NCI-H1436 treated with DMSO at 0.1 percent for 48 hours (cell line): ENCODE results near the gene SLC38A11.
"Not testable (repeated sequence)": the region's sequence is repeated elsewhere in the genome, so short reads cannot be mapped to it uniquely, and the experiment has no call there.

Experiments
- DNase-seq: peaks from one replicate; lab custom pipeline; 2025; lab: John Stamatoyannopoulos, UW

The SLC38A11 gene

DNA sequence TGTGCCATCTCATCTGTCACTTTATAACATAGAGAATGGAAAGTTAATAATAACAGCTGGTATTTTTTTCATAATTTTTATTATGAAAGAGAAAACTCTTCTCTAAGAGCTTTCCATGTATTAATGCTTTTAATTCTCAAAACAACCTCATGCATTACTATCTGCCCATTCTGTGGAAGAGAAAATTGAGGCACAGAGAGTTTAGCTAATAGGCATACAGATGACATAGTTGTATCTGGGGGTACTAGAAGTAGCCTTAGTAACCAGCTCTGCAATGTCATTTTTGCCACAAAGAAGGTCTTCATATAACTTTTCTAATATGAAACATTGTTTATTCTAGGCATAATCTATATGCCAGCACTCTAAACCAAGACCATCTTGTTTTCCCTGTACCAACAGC is 77.4 kb downstream of the SLC38A11 start:
- no peak for DNase-seq

DNA sequence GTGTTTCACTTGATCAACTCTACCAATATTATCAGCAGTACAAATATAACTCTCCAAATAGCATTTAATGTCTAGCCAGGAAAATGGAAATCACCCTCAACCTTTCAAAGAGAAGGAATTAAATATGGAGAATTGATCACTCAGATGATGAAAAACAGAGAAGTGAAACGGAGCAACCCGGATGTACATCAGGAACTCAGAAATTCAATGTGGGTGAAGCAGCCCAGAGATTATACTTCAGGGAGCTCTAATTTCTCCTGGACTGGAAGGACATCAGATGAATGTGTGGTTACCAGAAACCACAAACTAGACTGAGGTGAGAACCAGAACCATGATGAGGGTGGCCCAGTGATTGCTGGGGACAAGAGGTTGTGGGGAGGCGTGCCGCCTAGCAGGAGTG is 78.2 kb downstream of the SLC38A11 start:
- DNase-seq, result no peak

DNA sequence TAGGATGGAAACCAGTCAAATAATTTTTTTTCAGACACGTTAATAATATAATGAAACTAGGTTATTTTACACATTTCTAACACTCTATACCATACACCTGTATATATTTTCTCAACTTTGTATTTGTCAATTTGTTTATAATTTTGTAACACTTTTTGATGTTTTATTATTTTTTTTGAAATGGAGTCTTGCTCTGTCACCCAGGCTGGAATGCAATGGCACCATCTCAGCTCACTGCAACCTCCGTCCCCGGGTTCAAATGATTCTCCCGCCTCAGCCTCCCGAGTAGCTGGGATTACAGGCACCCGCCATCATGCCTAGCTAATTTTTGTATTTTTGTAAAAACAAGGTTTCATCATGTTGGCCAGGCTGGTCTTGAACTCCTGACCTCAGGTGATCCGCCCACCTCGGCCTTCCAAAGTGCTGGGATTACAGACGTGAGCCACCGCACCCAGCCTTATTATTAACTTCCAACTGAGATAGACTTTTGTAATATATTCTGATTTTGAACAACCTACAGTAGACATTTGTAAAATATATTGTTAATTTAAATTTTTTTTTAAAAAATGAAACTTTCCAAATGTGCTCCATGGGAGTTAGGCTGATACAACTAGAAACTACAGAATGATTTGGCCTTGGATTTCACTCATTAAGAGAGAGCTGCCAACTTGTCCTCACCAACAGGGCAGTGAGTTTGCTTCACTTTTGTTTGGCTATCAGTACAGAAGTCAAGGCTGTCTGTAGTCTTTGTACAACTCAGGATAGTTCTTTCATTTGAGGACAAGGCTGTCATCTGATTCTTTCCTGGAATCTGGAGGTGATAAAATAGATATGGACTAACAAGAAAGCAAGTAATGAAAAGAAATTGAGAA is 79.8 kb downstream of the SLC38A11 start:
- no peak for DNase-seq

DNA sequence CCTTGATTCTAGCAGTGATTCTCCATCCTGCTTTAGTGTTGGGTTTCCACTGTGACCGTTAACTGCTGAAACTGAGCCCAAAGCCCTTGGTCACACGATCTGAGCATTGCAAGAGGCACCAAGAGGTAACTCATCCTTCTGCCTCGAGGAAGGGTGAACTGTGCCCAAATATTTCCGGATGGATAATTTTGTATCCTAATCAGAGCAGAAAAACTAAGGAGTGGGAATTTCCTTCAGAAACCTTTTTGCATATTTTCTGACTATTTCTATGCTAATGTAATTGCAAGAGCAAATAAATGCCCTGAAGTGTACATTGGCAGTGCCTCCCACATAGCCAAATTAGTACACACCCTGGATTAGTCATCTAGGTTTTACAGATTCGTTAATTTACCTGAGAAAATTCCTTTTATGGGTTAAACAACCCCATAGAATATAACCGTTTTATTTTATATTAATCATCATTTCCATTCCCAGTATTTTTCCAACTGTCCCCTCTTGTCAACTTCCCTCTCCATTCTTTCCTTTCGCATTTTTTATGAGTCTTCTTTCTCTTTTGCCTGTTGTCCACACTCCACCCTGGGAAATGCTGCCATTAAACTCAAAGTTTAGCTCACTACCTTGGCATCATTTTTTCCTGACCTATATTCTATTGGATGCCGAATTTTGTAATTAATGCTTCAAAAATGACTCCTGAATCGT is 82.0 kb downstream of the SLC38A11 start:
- no peak for DNase-seq

DNA sequence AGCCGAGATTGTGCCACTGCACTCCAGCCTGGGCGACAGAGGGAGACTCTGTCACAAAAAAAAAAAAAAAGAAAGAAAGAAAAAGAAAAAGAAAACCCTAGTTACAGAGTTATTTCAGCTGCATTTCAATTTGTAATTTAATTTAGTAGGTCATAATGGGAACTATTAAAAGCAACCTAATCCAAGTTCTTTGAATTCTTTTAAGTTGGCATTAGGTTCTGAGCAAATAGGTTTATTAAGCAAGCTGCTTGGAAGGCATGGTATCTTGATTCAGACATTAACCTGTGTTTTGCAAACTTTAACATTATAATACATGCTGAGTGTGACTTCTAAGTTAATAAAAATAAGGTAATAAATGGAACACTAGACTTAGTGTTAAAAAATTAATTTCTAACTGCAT is 83.9 kb downstream of the SLC38A11 start:
- no peak for DNase-seq

DNA sequence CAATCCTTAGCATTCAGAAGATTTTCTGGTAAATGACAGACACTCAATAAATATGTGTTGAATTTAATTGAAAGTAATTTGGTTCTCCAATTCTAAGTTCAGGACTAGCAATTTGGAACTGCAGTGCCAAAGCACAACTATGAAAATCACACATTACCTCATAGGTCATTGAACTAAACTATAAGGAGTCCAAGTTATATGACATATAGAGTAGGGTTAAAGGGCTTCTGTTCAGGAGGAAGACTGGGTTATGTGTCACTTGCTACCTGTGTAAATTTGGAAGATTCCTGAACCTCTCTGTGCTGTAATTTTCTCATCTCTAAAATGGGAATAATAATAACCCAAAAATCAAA is 85.9 kb downstream of the SLC38A11 start:
- no peak for DNase-seq

DNA sequence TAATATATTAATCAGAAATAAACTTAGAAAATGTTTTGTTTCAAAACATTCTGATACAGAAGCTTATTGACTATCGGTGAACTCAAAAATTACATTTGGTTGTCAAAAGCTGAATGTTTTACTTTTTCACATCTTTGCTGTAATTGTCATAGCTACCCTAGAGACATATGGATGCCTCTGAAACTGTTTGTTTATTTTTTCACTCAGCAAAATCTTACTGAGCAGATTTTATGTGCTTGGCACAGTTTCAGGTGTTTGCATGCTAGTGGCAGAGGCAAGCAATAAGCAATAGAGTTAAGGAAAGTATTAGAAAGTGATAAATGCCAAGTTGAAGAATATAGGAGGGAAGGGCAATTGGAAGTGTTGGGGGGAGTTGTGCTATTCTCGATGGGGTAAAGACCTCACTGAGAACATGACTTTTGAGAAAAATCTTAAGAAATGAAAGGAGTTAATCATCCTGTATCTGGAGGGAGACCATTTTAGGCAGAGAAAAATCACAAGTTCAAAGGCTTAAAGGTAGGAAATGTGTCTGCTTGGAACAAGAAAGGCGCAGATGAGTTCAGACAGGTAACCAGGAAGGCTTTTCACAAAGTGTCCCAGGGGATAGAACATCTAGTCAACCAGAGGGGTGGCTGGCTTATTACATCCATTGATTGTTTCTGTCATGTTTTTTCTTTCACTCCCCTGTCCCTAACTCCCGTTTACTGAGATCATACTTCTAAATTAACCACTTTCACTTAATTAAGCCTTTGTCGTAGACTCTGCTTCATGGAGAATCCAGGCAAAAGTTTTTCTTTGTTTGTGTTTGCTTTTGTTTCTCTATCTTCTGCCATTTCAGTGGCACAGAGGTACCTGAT is 86.5 kb downstream of the SLC38A11 start:
- DNase-seq, result no peak

DNA sequence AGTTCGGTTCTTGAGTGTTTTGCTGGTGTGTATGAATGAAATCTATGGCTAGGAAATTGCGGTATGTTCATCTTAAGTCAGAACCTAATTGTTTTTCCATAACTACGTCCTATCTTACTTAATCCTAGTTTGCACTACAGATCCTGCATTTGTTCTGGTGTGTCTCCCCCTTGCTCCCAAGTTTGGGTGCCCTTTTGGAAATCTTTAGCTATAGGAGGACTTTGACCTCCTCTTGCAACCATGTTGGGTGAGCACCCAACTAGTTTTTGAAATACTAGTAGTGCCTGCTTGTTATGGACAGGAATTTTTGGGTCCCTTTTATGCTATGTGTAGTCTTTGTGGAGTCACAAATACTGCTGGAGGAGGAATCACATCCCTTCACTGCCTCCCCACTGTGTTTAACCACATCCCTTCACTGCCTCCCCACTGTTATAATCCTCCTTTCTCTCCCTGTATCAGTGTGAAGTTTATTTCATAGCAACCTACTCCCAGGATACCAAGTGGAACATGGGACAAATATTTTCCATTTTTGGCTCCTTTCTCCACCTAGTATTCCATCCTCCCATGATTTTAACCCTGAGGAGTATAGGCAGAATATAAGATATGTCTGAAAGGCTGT is 87.4 kb downstream of the SLC38A11 start:
- no peak for DNase-seq

DNA sequence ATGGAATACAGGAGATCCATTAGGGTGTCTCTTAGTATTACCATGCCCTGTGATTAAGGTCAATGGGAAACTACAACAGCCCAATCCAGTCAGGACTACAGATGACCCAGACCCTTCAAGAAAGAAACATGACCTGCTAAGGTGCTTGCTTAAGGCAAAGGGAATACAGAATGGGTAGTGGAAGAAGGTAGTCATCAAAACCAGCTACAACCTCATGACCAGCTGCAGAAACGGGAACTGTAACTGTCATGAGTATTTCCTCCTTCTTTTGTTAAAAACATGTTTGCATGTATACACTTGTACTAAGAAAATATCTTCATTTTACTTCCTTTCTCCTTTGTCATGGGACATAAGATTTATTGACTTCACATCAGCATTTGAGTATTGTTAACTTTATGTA is 88.9 kb downstream of the SLC38A11 start:
- DNase-seq, result not testable (repeated sequence)

DNA sequence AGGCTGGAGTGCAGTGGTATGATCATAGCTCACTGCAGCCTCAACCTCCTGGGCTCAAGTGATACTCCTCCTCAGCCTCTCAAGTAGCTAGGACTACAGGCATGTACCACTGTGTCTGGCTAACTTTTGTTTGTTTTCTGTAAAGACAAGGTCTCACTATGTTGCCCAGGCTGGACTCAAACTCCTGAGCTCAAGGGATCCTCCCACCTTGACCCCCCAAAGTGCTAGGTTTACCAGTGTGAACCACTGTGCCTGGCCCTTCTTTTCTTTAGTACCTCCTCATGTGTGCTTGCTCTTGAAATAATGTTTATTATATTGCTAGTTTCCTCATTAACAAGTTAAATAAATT is 94.7 kb downstream of the SLC38A11 start:
- no peak for DNase-seq

DNA sequence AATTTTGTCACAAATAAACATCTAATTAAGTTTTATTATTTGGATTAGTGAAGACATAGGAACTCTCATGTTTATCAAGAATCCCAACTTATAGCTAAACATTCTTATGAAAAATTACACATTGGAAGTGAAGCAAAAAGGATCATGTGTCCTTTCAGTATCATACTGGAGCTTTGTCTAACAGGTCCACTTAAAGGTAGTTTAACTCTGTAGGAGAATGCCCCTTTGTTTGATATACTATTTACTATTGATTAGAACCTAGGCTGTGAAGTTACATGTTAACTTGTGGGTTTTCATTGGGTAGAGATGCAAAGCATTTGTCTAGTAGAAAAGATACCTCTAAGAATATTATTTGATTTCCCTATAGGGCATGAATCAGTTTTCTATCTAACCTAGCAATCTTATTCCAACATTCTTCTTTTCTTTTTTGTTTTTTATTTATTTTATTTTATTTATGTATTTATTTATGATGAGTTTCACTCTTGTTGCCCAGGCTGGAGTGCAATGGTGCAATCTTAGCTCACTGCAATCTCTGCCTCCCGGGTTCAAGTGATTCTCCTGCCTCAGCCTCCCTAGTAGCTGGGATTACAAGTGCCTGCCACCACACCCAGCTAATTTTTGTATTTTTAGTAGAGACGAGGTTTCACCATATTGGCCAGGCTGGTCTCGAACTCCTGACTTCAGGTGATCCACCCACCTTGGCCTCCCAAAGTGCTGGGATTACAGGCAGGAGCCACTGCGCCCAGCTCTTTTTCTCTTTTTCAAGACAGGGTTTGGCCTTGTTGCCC is 95.2 kb downstream of the SLC38A11 start:
- not testable (repeated sequence) for DNase-seq

DNA sequence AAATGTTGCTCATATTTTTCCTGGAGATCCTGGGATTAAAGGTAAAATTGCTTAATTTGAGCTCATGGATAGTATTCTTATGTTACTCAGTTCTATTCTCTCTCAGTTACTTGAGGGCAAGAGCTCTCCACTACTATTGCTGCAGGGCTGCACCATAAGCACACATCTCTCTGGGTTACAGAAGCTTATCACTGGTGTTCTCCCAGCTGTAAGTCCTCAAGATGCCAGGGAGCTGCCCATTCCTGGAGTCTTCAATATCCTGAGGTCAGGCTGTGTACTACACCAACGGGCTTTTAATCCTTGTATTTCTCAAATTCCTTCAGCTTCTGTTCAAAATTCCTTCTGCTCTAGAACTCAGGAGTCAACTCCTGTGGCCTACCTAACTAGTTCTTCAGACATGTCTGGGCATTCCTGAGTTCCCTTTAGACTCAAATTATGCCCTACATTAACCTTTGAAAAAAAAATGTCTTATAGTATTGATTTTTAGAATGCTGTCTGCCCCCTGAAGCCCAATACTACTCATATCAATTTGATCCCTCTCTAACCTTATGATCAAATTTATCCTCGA is 96.0 kb downstream of the SLC38A11 start:
- no peak for DNase-seq

DNA sequence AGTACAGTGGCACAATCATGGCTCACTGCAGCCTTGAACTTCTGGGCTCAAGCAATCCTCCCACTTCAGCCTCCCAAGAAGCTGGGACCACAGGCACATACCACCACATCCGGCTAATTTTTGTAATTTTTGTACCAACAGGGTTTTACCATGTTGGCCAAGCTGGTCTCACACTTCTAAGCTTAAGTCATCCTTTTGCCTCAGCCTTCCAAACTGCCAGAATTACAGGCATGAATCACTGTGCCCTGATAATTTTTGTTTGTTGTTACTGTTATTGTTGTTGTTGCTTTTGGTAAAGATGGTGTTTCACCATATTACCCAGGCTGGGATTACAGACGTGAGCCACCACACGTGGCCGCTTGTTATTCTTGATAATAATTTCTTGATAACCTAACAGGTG is 103.2 kb downstream of the SLC38A11 start:
- no peak for DNase-seq

DNA sequence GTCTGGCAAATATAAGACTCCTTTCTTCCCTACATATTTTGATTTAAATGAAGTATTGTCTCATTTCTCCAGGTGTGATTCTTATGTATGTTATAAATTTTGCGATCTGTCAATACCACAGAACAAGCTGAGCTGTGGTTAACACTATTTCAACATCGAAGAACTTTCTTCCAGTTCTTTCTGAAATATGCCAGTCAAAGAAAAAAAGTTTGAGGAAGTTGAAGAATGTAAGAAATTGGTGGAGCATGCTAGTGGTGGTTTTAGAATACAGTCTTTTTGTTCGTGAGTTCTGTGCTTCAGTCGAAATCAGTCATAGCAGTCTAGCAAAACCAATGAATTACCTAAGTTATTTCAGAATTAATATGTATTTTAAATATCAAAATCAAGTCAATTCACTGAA is 105.1 kb downstream of the SLC38A11 start:
- DNase-seq, result no peak

DNA sequence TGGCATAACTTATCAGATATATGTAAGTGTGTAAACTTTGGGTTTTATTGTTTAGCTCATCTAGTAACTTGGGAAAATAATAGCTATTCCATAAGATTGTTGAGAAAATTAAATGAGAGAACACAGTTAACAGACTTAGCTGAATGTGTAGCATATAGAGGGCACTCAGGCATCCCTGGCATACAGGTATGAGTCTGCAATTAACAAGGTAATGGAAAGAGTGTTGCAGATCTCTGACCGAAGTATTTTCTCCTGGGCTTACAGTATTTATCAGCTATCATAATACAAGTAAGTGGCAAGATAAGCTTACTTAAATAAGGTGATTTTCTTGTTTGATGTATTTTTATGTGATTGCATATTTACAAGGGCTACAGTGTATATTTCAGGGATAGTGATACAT is 105.8 kb downstream of the SLC38A11 start:
- DNase-seq, result no peak

DNA sequence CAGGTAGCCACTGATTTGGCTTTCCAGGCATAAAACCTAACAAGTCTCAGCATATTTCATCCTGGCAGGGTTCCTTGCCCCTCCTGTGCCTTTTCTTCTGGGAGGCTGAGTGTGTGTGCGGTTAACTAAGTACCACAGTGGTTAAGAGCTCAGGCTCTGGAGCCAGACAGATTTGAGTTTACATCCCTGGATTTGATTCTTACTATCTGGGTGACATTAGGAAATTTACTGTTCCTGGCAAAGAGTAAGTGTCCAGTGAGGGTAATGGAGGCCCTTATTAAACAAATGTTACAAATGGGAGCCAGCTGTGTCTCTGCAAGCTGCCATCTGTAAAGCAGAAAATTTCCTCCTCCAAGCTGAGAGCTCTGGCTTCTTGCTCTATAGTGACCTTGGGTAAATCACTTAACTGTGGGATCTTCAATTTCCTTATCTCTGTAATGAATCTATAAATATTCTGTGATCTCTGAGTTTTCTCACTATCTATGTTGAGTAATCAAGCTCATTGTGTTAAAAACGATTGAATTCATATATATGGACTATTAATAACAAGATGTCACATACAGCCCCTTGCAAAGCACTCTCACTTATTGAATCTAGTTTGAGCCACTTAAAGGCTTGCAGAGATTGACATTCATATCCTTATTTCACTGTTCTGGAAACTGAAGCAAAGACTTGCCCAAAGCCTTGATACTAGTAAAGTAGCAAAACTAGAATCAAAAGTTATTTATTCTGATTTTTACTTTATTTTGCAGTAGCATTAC is 107.2 kb downstream of the SLC38A11 start:
- no peak for DNase-seq

DNA sequence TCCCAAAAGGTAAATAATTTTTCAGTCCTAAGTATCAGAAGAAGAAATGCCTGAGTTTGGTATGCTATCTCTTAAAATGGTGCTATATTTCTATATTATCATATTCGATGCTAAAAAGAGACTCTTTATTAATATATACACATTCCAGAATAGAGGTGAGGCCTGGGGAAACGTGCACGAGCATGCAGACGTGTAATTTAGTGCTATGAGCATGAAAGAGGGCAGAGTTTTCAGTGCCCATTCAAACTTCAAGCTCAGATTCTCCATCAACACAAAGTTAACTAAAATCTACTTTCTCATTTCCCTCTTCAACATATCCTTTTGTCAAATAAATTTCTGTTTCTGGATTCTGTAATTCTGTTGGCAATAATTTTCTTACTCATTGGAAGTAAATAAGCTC is 108.0 kb downstream of the SLC38A11 start:
- no peak for DNase-seq

DNA sequence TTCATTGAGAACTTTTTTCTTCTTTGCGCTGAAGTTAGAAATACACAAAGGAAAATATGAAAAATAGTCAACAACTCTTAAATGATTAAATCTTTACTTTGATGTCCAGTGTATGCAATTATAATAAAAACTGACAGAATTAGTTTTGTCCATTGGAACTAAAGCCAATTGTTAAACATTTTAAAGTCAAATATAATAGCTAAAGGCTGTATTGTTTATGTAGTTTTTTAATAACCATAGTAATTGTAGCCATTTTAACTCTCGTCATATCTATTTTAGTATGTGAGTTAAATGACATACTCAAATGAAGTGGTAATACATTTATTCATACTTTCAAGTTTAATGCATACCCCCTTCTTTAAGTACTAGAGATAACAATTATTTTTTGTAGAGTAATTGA is 109.0 kb downstream of the SLC38A11 start:
- no peak for DNase-seq
